H9 (cell line): ENCODE results near the gene CDKL4. TPM values are rescaled to one million over a fixed set of nuclear protein-coding genes. Genes with fewer than 3 reads are reported as not detected.

Experiments
- DNase-seq: peaks from one replicate; pipeline ENCODE4 v3.0.0-alpha.2; 2017
- H2AFZ ChIP-seq: one replicate; pipeline ENCODE4 v1.6.1; 2013; ENCODE audit warnings: mild to moderate bottlenecking, low read length, control low read depth, moderate library complexity
- H2AK5ac ChIP-seq: 2 replicates; pipeline ENCODE4 v1.6.1; 2013; ENCODE audit warnings: low read length, control low read depth, mixed read lengths; ENCODE audit not compliant: insufficient read length
- H2BK120ac ChIP-seq: one replicate; pipeline ENCODE4 v1.6.1; 2013; ENCODE audit warnings: low read depth, mild to moderate bottlenecking, low read length, control low read depth, inconsistent platforms; ENCODE audit not compliant: poor library complexity, severe bottlenecking
- H2BK12ac ChIP-seq: 2 replicates; pipeline ENCODE4 v1.6.1; 2013; ENCODE audit warnings: low read length, control low read depth, mixed read lengths, low read depth; ENCODE audit not compliant: insufficient read length
- H2BK15ac ChIP-seq: 2 replicates; pipeline ENCODE4 v1.6.1; 2013; ENCODE audit warnings: low read depth, low read length, control low read depth
- H2BK20ac ChIP-seq: one replicate; pipeline ENCODE4 v1.6.1; 2013; ENCODE audit warnings: low read depth, mild to moderate bottlenecking, low read length, control low read depth, inconsistent platforms; ENCODE audit not compliant: poor library complexity, severe bottlenecking
- H2BK5ac ChIP-seq: 2 replicates; pipeline ENCODE4 v1.6.1; 2013; ENCODE audit warnings: low read length, control low read depth, mixed read lengths; ENCODE audit not compliant: insufficient read length
- H3K14ac ChIP-seq: 2 replicates; pipeline ENCODE4 v1.6.1; 2013; ENCODE audit warnings: low read length, control low read depth; ENCODE audit not compliant: insufficient read depth
- H3K18ac ChIP-seq: 2 replicates; pipeline ENCODE4 v1.6.1; 2013; ENCODE audit warnings: low read depth, mild to moderate bottlenecking, mixed read lengths, low read length, control low read depth; ENCODE audit not compliant: insufficient read length
- H3K23ac ChIP-seq: 2 replicates; pipeline ENCODE4 v1.6.1; 2013; ENCODE audit warnings: low read length, control low read depth, mixed read lengths, low read depth; ENCODE audit not compliant: insufficient read length
- H3K23me2 ChIP-seq: 2 replicates; pipeline ENCODE4 v1.6.1; 2013; ENCODE audit warnings: low read depth, mild to moderate bottlenecking, mixed read lengths, low read length, control low read depth; ENCODE audit not compliant: insufficient read length, poor library complexity, severe bottlenecking
- H3K27ac ChIP-seq: 2 replicates; pipeline ENCODE4 v1.5.1; 2013; ENCODE audit warnings: low read length, control low read depth, mixed read lengths, low read depth; ENCODE audit not compliant: insufficient read length
- H3K27me3 ChIP-seq: 2 replicates; pipeline ENCODE4 v1.6.1; 2013; ENCODE audit warnings: low read length, control low read depth, inconsistent platforms; ENCODE audit not compliant: insufficient read depth
- H3K4ac ChIP-seq: 2 replicates; pipeline ENCODE4 v1.6.1; 2013; ENCODE audit warnings: low read depth, mild to moderate bottlenecking, control low read depth, inconsistent platforms, low read length, moderate library complexity
- H3K4me1 ChIP-seq: 2 replicates; pipeline ENCODE4 v1.6.1; 2013; ENCODE audit warnings: low read length, control low read depth, inconsistent platforms; ENCODE audit not compliant: insufficient read depth
- H3K4me2 ChIP-seq: 2 replicates; pipeline ENCODE4 v1.6.1; 2013; ENCODE audit warnings: low read length, control low read depth, mixed read lengths; ENCODE audit not compliant: insufficient read length, insufficient read depth
- H3K56ac ChIP-seq: 2 replicates; pipeline ENCODE4 v1.6.1; 2013; ENCODE audit warnings: low read depth, mild to moderate bottlenecking, mixed read lengths, low read length, control low read depth; ENCODE audit not compliant: insufficient read length
- H3K79me1 ChIP-seq: 2 replicates; pipeline ENCODE4 v1.6.1; 2013; ENCODE audit warnings: low read depth, mild to moderate bottlenecking, moderate library complexity, low read length, control low read depth, inconsistent platforms; ENCODE audit not compliant: insufficient read depth, poor library complexity, severe bottlenecking
- H3K79me2 ChIP-seq: 2 replicates; pipeline ENCODE4 v1.6.1; 2013; ENCODE audit warnings: low read length, control low read depth, inconsistent platforms; ENCODE audit not compliant: insufficient read depth
- H3K9ac ChIP-seq: 2 replicates; pipeline ENCODE4 v1.6.1; 2013; ENCODE audit warnings: low read length, control low read depth, mixed read lengths; ENCODE audit not compliant: insufficient read length; ENCODE audit errors: extremely low read depth
- H3K9me3 ChIP-seq: one replicate; pipeline ENCODE4 v1.6.1; 2013; ENCODE audit warnings: low read depth, low read length, inconsistent platforms; ENCODE audit not compliant: control insufficient read depth
- H3T11ph ChIP-seq: one replicate; pipeline ENCODE4 v1.6.1; 2013; ENCODE audit warnings: mild to moderate bottlenecking, low read length, control low read depth, inconsistent platforms
- H4K20me1 ChIP-seq: one replicate; pipeline ENCODE4 v1.6.1; 2013; ENCODE audit not compliant: control insufficient read depth, insufficient read length, insufficient read depth
- H4K5ac ChIP-seq: 2 replicates; pipeline ENCODE4 v1.6.1; 2013; ENCODE audit warnings: low read depth, mild to moderate bottlenecking, mixed read lengths, low read length, control low read depth; ENCODE audit not compliant: insufficient read length
- H4K8ac ChIP-seq: replicated peaks from 2 replicates; pipeline ENCODE4 v1.6.1; 2013; ENCODE audit warnings: low read length, control low read depth, mixed read lengths, low read depth; ENCODE audit not compliant: insufficient read length
- H4K91ac ChIP-seq: 2 replicates; pipeline ENCODE4 v1.6.1; 2013; ENCODE audit warnings: low read depth, mild to moderate bottlenecking, moderate library complexity, mixed read lengths, low read length, control low read depth; ENCODE audit not compliant: insufficient read length
- H3K27ac Mint-ChIP-seq, 3 experiments: 2 replicates in 2 of 3; 3 replicates in 1 of 3; pipeline ENCODE4 v1.8.0; 2020 to 2021; ENCODE audit warnings: mixed read lengths in 3 of 3, mild to moderate bottlenecking in 1 of 3, moderate library complexity in 1 of 3
- H3K27me3 Mint-ChIP-seq: 2 replicates; pipeline ENCODE4 v1.8.0; 2021; ENCODE audit warnings: low read depth, mild to moderate bottlenecking, moderate library complexity, mixed read lengths
- H3K36me3 Mint-ChIP-seq, 3 experiments: 2 replicates in 2 of 3; 3 replicates in 1 of 3; pipeline ENCODE4 v1.8.0; 2020 to 2021; ENCODE audit warnings: low read depth in 3 of 3, mixed read lengths in 3 of 3; ENCODE audit not compliant: insufficient read depth in 1 of 3
- H3K4me1 Mint-ChIP-seq, 2 experiments: 2 replicates each; pipeline ENCODE4 v1.8.0; 2020; ENCODE audit warnings: mixed read lengths in 2 of 2
- H3K4me3 Mint-ChIP-seq, 2 experiments: 2 replicates in 1 of 2; 3 replicates in 1 of 2; pipeline ENCODE4 v1.8.0; 2020 to 2021; ENCODE audit warnings: mild to moderate bottlenecking in 2 of 2, mixed read lengths in 2 of 2, moderate library complexity in 1 of 2
- H3K9me3 Mint-ChIP-seq, 2 experiments: 2 replicates in 1 of 2; 3 replicates in 1 of 2; pipeline ENCODE4 v1.8.0; 2020; ENCODE audit warnings: mild to moderate bottlenecking in 2 of 2, mixed read lengths in 2 of 2, moderate library complexity in 1 of 2
- CTCF ChIP-seq: fragments of 200-600 bp; sonication (generic); conservative IDR thresholded peaks from 3 replicates; pipeline ENCODE4 v1.8.0; 2021; ENCODE audit warnings: antibody characterized with exemption, mild to moderate bottlenecking
- WGBS: extraction: QIAGEN DNeasy Blood & Tissue Kit; methylation state at CpG from one replicate; pipeline ENCODE4 v1.1.7; 2013; ENCODE audit warnings: missing lambda C conversion rate, low lambda C conversion rate, mixed read lengths; ENCODE audit not compliant: insufficient read length; ENCODE audit errors: extremely low coverage; 5-methylcytosine and 5-hydroxymethylcytosine counted together
- total RNA-seq: library from RNA; stranded (reverse); gene quantifications from 2 replicates; pipeline ENCODE4 v1.2.1, GENCODE V29; 2021

CDKL4 gene
- total RNA-seq, 1 experiment from 2014 or later: not detected

GRCh38 chr2:39164089-39164488, 79.7 kb downstream of the CDKL4 start:
- H4K91ac ChIP-seq: no peak overlapping the region
- H3K9me3 Mint-ChIP-seq: no peaks in the 10 kb centered on the region
- no peaks in the 10 kb centered on the region for H3K9me3 ChIP-seq
- TF ChIP-seq CTCF: no peak
- H3T11ph ChIP-seq: no peak overlapping the region
- H2BK12ac ChIP-seq: no peak overlapping the region
- no peak overlapping the region for H2AFZ ChIP-seq
- H2AK5ac ChIP-seq: no peak overlapping the region
- no peaks in the 10 kb centered on the region for H3K27me3 ChIP-seq
- H3K9ac ChIP-seq: no peak overlapping the region
- H3K79me2 ChIP-seq: no peaks in the 10 kb centered on the region
- no peak overlapping the region for H3K4ac ChIP-seq
- H3K4me3 Mint-ChIP-seq: no peak overlapping the region
- H3K79me1 ChIP-seq: no peaks in the 10 kb centered on the region
- H3K27ac ChIP-seq: no peak overlapping the region
- no peaks in the 10 kb centered on the region for H4K20me1 ChIP-seq
- H3K56ac ChIP-seq: no peak overlapping the region
- H3K27ac Mint-ChIP-seq: no peak overlapping the region
- H2BK120ac ChIP-seq: no peak overlapping the region
- H3K23me2 ChIP-seq: no peaks in the 10 kb centered on the region
- H3K14ac ChIP-seq: no peak overlapping the region
- H3K18ac ChIP-seq: no peak overlapping the region
- WGBS: no CpG with 5 or more reads among the region's 4 CpGs
- no peaks in the 10 kb centered on the region for H3K36me3 Mint-ChIP-seq
- peaks cover 14 to 21% of the 10 kb centered on the region in 2 experiments for H3K4me1 Mint-ChIP-seq
- H2BK5ac ChIP-seq: no peak overlapping the region
- DNase-seq: no peak
- no peak overlapping the region for H2BK15ac ChIP-seq
- no peak overlapping the region for H3K4me2 ChIP-seq
- no peak overlapping the region for H3K23ac ChIP-seq
- no peak overlapping the region for H2BK20ac ChIP-seq
- no peaks in the 10 kb centered on the region for H3K27me3 Mint-ChIP-seq
- H4K5ac ChIP-seq: no peak overlapping the region
- H4K8ac ChIP-seq: no peak overlapping the region
- H3K4me1 ChIP-seq: no peaks in the 10 kb centered on the region
